IPS-18a (cell line): Measurements from ENCODE around the gene SNAI3.

Experiments
- H3K27ac ChIP-seq: one replicate; pipeline ENCODE4 v1.5.1; 2013; ENCODE audit warnings: low read length
- H3K27me3 ChIP-seq: one replicate; pipeline ENCODE4 v1.6.1; 2013; ENCODE audit warnings: mild to moderate bottlenecking, low read length; ENCODE audit not compliant: control insufficient read depth, insufficient read depth
- H3K36me3 ChIP-seq: one replicate; pipeline ENCODE4 v1.6.1; 2013; ENCODE audit warnings: low read depth, low read length; ENCODE audit not compliant: control insufficient read depth
- H3K4me1 ChIP-seq: one replicate; pipeline ENCODE4 v1.6.1; 2013; ENCODE audit warnings: low read depth, low read length; ENCODE audit not compliant: control insufficient read depth
- H3K4me3 ChIP-seq: one replicate; pipeline ENCODE4 v1.5.1; 2013; ENCODE audit warnings: low read length
- H3K9ac ChIP-seq: one replicate; pipeline ENCODE4 v1.6.1; 2013; ENCODE audit warnings: mild to moderate bottlenecking, low read length, moderate library complexity
- H3K9me3 ChIP-seq: one replicate; pipeline ENCODE4 v1.6.1; 2013; ENCODE audit warnings: low read depth, low read length; ENCODE audit not compliant: control insufficient read depth

SNAI3 gene

DNA sequence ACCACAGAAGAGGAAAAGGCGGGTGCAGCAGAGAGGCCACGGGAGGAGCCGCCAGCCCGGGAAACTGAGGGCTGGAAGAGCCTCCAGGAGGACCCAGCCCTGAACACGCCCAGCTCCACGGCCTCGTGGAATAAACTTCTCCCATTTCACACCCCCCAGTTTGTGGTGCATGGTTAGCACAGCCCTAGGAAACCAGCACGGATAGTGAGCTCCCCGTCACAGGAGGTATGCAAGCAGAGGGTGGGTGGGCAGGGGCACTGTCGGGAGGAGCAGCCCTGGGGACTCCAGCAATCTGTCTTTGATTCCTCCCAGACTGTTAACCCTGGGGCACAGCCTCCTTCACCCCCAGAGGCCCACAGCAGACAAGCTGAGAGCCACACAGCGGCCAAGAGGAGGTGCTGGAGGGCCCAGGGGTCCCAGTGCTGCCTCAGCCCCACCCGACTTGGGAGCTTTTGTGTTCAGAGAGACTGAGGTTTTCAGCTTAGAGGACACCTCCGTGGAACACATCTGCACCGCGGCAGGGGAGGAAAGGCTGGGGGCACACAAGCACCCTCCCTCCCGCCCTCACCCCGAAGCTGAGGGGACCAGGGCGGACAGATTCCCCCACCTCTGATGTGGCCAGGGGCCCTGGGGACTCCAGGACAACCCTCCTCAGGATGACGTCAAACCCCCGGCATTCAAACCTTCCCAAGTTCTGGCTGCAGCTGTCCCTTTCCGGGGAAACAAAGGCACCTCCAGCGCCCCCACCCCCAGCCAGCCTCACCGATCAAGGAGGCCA, 49.6 kb downstream of the SNAI3 start:
- Histone ChIP-seq H3K27me3 (peaks cover 12% of the 10 kb centered on the region), H3K36me3 (no peaks in the 10 kb centered on the region), H3K9me3 (no peaks in the 10 kb centered on the region), H3K9ac (no peak overlapping the region), H3K4me3 (no peak overlapping the region), H3K4me1 (peaks cover 19% of the 10 kb centered on the region), H3K27ac (no peak overlapping the region)

DNA sequence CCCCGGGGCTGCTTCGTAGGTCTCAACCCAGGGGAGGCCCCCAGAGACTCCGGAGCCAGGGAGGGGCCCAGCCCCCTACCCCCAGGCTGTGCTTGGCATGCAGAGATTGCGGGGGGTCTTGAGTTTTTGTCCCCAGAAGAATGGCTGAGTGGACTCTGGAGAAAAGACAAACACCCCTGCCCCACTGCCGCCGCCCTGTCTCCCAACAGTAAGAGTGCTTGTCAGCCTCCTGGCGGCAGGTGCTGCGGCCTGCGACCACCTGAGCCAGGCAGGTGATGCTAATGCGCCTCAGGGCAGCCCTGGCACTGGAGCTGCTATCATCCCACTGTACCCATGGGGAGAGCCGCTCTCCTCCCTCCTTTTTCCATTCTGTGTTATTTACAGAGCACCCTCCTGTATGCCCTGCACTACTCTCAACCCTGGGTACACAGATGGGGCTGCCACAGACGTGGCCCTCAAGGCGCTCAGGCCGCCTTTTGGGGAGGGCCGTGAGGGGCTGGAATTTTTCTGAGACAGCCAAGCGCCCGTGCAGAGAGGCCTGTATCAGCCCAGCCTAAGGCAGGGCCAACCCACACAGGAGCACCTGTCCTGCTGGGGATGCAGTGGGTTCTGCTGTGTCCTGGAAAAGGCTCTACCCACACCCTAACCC, 50.5 kb downstream of the SNAI3 start:
- H3K9me3 ChIP-seq = no peaks in the 10 kb centered on the region
- no peaks in the 10 kb centered on the region for H3K36me3 ChIP-seq
- no peak overlapping the region for H3K4me3 ChIP-seq
- H3K27ac ChIP-seq = no peak overlapping the region
- H3K4me1 ChIP-seq = peaks cover 19% of the 10 kb centered on the region
- H3K9ac ChIP-seq = no peak overlapping the region
- H3K27me3 ChIP-seq = peaks cover 12% of the 10 kb centered on the region

- Histone ChIP-seq H3K36me3 (peaks cover 3% of the 10 kb centered on the region), H3K4me1 (peaks cover 19% of the 10 kb centered on the region), H3K9ac (no peak overlapping the region), H3K4me3 (peak overlapping the region; percentile 61), H3K9me3 (no peaks in the 10 kb centered on the region), H3K27ac (no peak overlapping the region), H3K27me3 (peaks cover 6% of the 10 kb centered on the region)
Observed at GRCh38 chr16:88634994-88635670, 51.2 kb downstream of the SNAI3 start.

DNA sequence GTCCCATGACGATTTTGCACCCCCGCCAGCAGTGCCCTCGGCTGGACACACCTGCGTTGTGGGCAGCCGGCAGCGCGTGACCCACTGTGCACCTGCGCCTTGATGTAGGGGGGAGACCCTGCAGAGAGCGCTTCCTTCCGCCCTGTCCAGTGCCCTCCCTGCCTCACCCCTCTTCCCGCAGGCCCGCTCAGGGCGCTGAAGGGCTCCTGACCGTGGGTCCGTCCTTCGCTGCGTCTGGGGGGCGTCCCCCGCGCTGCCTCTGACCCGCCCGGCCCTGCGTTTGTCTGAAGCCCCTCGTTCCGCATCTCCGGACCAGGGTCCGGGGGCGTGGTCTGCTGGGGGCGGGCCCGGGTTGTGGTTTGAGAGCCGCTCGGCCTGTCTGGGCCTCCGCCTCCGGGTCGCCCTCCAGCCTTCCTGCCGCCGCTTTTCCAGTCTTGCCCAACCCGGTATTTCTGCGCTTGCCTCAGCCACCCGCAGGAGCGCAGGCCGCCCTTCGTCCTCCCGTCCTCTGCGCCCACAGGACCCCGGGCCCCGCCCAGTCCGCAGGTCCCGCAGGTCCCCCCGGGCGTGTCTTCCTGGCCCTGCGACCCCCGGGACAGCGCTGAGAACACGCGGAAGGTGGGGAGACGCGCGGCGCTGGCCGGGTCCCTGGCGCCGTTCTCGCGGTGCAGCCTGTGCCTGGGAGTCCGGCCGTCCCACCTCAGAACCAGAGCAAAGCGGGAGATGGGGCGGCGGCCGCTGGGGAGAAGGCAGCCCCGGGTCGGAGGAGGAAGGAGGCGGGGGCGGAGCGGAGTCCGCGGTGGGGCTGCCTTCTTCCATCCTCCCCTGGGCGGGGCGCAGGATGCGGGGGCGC, 51.9 kb downstream of the SNAI3 start:
- Histone ChIP-seq H3K9me3 (no peaks in the 10 kb centered on the region), H3K4me3 (peak overlapping the region; percentile 61), H3K9ac (no peak overlapping the region), H3K27me3 (peaks cover 6% of the 10 kb centered on the region), H3K4me1 (peaks cover 16% of the 10 kb centered on the region), H3K36me3 (peaks cover 9% of the 10 kb centered on the region), H3K27ac (no peak overlapping the region)

- H3K27me3 ChIP-seq = peaks cover 6% of the 10 kb centered on the region
- peaks cover 9% of the 10 kb centered on the region for H3K36me3 ChIP-seq
- no peak overlapping the region for H3K9ac ChIP-seq
- H3K9me3 ChIP-seq = no peaks in the 10 kb centered on the region
- peaks cover 10% of the 10 kb centered on the region for H3K4me1 ChIP-seq
- H3K4me3 ChIP-seq = peak overlapping the region; percentile 61
- H3K27ac ChIP-seq = no peak overlapping the region
Observed at GRCh38 chr16:88633684-88634140, 52.6 kb downstream of the SNAI3 start.

DNA sequence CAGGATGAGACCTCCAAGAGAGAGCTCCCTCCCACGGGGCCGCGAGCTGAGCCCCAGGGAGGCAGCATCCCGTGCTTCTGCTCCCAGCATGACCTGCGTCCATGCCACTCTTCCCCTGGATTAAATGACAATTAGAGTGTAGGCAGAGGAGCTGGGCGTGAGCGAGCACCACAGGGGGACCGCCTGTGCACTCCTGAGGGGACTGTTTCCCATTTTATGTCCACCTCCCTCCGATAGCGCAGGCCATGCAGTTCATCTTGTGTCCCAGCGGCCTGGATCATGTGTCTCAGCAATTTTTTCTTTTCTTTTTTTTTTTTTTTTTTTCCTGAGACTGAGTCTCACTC, 53.7 kb downstream of the SNAI3 start:
- Histone ChIP-seq H3K4me1 (peaks cover 3% of the 10 kb centered on the region), H3K4me3 (no peak overlapping the region), H3K9me3 (no peaks in the 10 kb centered on the region), H3K27me3 (peaks cover 6% of the 10 kb centered on the region), H3K9ac (no peak overlapping the region), H3K27ac (no peak overlapping the region), H3K36me3 (peaks cover 9% of the 10 kb centered on the region)

DNA sequence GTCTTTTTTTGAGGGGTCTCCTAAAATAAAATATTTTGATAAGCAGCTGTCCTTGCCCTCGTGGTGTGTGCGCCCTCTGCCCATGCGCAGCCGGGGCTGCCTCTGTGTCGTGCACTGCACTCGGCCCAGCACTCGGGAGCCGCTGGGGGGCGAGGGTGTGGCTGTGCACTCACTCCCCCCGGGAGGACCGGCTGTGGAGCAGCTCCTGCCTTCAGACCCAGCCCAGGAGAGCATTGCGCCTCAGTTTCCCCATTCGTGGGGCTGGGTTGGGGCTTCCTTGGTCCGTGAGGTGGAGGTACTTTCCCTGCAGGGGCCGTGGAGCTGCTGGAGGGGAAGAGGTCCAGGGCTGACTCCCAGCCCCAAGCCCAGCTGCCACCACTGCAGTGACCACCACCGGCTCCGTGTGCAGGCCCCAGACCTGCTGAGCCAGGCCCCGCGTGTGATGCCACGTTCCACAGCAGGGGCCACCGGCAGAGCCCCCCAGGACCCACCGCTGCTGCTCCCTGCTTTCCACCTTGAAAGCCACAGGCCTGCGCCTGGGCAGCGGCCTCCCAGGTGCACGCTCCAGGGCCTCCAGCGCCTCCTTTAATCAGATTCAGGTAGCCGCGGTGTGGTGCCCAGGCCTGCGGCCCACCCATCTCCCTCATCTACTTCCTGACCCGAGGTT, 54.3 kb downstream of the SNAI3 start:
- H3K4me1 ChIP-seq = peaks cover 3% of the 10 kb centered on the region
- peaks cover 13% of the 10 kb centered on the region for H3K36me3 ChIP-seq
- H3K27ac ChIP-seq = no peak overlapping the region
- H3K4me3 ChIP-seq = no peak overlapping the region
- H3K27me3 ChIP-seq = peaks cover 6% of the 10 kb centered on the region
- no peaks in the 10 kb centered on the region for H3K9me3 ChIP-seq
- no peak overlapping the region for H3K9ac ChIP-seq

- Histone ChIP-seq H3K27me3 (peaks cover 6% of the 10 kb centered on the region), H3K9me3 (no peaks in the 10 kb centered on the region), H3K9ac (no peak overlapping the region), H3K27ac (no peak overlapping the region), H3K4me3 (no peak overlapping the region), H3K4me1 (peaks cover 3% of the 10 kb centered on the region), H3K36me3 (peaks cover 17% of the 10 kb centered on the region)
Observed at GRCh38 chr16:88631384-88631783, 54.9 kb downstream of the SNAI3 start.

DNA sequence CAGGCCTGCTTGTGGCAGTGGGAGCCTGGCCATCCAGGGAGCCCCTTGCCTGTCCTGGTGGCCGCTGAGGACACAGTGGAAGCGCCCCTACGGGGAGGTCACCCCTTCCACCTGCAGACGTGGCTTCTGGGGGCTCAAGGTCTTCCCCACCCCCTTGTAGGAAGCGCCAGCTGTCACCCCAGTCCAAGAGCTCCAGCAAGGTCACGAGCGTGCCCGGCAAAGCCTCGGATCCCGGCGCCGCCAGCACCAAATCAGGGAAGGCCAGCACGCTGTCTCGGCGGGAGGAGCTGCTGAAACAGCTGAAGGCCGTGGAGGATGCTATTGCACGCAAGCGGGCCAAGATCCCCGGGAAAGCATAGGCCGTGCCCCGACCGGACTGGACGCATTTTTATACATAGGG, 55.4 kb downstream of the SNAI3 start:
- H3K4me3 ChIP-seq = no peak overlapping the region
- peaks cover 21% of the 10 kb centered on the region for H3K36me3 ChIP-seq
- peaks cover 6% of the 10 kb centered on the region for H3K27me3 ChIP-seq
- H3K4me1 ChIP-seq = peaks cover 3% of the 10 kb centered on the region
- no peak overlapping the region for H3K27ac ChIP-seq
- no peaks in the 10 kb centered on the region for H3K9me3 ChIP-seq
- no peak overlapping the region for H3K9ac ChIP-seq

DNA sequence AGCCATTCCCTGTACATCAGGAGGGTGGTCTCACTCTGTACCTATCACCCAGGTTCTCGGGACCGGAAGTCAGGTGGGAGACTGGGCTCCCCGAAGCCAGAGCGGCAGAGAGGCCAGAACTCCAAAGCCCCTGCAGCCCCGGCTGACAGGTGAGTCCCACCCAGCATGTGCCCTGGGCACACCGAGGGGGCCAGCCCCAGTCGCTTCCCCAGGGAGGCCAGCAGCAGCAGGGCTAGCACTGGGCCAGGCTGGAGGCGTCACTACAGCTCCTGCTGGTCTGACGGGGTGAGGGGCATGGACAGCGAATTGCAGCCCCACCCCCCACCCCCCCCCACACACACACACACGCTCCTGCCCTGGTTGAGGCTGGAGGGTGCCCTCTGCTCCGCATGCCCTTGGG, 55.9 kb downstream of the SNAI3 start:
- peaks cover 5% of the 10 kb centered on the region for H3K27me3 ChIP-seq
- peaks cover 21% of the 10 kb centered on the region for H3K36me3 ChIP-seq
- no peak overlapping the region for H3K4me3 ChIP-seq
- no peaks in the 10 kb centered on the region for H3K9me3 ChIP-seq
- no peak overlapping the region for H3K9ac ChIP-seq
- no peak overlapping the region for H3K27ac ChIP-seq
- H3K4me1 ChIP-seq = peaks cover 3% of the 10 kb centered on the region

- H3K36me3 ChIP-seq = peaks cover 27% of the 10 kb centered on the region
- no peaks in the 10 kb centered on the region for H3K9me3 ChIP-seq
- H3K4me1 ChIP-seq = peaks cover 3% of the 10 kb centered on the region
- H3K27ac ChIP-seq = no peak overlapping the region
- H3K27me3 ChIP-seq = no peaks in the 10 kb centered on the region
- H3K9ac ChIP-seq = no peak overlapping the region
- no peak overlapping the region for H3K4me3 ChIP-seq
Observed at GRCh38 chr16:88629835-88630234, 56.5 kb downstream of the SNAI3 start.
